NCI-H345 (cell line): ENCODE measurements around the gene SLC6A20.

Experiments used
- DNase-seq: peaks from one replicate; lab custom pipeline; 2025; lab: John Stamatoyannopoulos, UW

The SLC6A20 gene

DNA sequence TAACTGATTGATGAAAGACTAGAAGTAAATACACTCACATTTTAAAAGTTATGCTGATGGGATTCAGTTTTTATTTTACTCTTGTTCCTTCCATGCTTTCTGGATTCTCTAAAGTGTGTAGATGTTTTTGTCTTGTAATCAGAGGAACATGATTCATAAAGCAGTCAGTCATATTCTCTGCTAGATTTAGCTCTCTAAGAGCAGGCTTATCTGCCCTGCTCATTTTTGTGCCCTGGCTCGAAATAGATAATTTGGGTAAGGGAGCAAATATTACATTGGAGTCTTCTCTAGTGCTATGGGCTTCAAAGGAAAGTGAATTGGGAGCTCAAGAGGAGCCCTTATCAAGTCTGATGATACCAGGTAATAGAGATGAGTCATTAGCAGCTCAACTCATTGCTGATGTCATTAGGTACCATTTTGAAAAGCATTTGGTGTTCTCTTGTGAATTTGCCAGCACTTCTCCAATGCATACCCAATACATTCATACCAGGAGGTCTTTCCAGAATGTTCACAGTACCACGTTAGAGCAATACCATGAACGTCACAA is 79.5 kb downstream of the SLC6A20 start:
- no peak for DNase-seq

DNA sequence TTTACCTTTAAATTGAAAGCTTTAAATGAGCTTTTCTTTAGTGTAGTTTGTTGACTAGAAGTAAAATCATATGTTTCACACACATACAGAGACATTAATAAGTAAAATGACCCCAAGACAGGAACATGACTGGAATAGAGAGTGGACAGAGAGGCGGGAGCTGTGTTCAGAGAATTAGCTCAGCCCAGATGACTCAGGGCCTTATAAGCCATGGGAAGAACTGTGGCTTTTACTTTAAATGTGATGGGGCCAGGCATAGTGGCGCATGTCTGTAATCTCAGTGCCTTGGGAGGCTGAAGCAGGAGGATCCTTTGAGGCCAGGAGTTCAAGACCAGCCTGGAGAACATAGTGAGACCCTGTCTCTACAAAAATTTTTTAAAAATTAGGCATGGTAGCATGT is 80.4 kb downstream of the SLC6A20 start:
- DNase-seq: no peak

DNA sequence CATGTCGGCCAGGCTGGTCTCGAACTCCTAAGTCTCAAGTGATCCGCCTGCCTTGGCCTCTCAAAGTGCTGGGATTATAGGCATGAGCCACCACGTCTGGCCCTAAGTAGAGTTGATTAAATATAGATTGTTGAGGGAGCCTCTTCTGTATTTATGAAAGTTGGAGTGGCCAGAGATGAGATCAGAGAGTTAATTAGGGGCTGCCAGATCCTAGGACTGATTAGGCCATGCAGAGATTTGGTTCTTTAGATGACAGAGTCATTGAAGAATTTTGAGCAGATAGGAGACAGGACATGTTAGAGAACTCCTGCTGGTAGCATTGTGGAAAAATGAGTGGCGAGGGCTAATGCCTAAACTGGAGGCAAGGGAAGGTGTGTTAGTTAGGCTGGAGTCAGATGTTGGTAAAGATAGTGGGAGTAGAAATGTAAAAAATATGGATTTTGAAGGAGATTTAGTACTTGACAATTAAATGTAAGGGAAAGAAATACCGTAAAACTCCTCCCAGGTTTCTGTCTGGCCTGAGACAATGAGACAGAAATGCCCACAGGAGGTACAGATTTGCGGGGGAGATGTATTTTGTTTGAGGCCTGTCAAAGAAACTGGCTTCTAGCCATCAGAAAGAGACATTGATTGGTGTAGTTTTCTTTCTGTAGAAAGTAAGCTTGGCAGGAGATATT is 83.8 kb downstream of the SLC6A20 start:
- DNase-seq: no peak

DNA sequence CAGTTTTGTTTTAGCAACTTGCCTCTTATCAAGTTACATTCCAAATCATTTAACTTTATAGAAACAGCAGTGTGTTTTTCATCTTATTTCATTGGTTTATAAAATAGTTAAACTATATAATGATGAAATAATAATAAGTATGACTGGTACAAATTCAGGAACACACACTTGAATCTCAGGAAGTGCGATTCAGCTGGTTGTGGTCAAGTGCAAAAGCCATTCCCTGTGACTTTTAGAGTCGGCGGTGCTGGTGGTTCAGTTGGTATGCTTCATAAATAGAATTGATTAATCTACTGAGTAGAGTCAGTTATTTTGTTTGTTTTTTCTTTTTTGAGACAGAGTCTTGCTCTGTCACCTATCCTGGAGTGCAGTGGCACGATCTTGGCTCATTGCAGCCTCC is 84.4 kb downstream of the SLC6A20 start:
- DNase-seq: no peak

DNA sequence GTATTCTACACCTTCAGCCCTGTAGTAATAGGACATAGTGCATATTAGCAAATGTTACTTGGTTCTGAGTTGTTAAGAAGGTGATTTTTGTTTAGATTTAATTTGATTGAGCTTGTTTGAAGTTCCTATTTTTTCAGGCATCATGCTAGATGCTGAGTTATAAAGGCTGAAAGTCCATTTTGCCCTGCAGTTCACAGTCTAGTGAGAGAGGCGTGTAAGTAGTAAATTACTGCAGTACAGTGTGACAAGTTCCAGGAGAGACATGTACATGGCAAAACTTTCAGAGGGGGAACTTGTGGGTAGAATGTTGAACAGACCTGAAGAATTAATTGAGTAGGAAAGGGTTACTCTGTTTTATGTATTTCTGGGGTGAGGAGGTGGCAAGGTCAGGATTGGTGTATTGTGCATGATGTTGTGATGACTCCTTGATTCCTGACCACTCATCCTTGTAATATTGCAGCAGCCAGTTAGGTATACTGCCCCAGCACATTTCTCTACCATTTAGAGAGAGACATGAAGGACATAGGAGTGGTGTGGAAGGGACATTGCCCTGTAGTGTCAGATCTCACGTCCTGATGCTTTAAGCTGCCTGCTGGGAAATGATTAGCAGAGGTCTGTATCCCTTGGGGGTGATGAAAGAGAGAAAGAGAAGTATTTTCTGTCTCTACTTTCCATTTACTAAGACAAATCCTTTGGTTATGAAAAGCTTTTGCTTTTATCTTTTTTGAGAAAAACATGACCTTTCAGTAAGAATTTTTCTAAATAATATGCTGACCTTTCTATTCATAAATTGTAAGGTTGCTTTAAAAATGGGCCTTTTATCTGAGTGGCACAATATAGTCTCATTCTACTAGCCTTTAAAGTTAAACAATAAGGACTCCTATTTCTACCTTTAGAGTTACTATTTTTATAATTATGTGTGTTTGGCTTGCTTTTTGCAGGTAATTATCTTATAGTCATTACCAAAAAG is 90.2 kb downstream of the SLC6A20 start:
- no peak for DNase-seq
